Hepatocyte (in vitro differentiated cells): ENCODE results near the gene RXRA. TPM values are rescaled to one million over a fixed set of nuclear protein-coding genes. Genes with fewer than 3 reads are reported as not detected.

Experiments used
- DNase-seq: peaks from one replicate; pipeline ENCODE4 v3.0.0-alpha.2; 2016; ENCODE audit warnings: low spot score
- H2AFZ ChIP-seq: fragments of 200-600 bp; sonication (generic); 2 replicates; pipeline ENCODE4 v1.6.0; 2016; ENCODE audit warnings: antibody characterized with exemption, mild to moderate bottlenecking
- H3K27ac ChIP-seq: fragments of 200-600 bp; sonication (generic); 2 replicates; pipeline ENCODE4 v1.5.1; 2016; ENCODE audit warnings: mild to moderate bottlenecking
- H3K27me3 ChIP-seq: fragments of 200-600 bp; sonication (generic); 2 replicates; pipeline ENCODE4 v1.6.1; 2016
- H3K36me3 ChIP-seq: fragments of 200-600 bp; sonication (generic); replicated peaks from 2 replicates; pipeline ENCODE4 v1.5.1; 2016; ENCODE audit warnings: low read depth; ENCODE audit not compliant: insufficient read depth
- H3K4me1 ChIP-seq: fragments of 200-600 bp; sonication (generic); 2 replicates; pipeline ENCODE4 v1.5.1; 2016; ENCODE audit warnings: mild to moderate bottlenecking, moderate library complexity; ENCODE audit not compliant: insufficient read depth
- H3K4me2 ChIP-seq: fragments of 200-600 bp; sonication (generic); 2 replicates; pipeline ENCODE4 v1.6.0; 2016
- H3K4me3 ChIP-seq: fragments of 200-600 bp; sonication (generic); 2 replicates; pipeline ENCODE4 v1.5.1; 2016; ENCODE audit warnings: mild to moderate bottlenecking
- H3K79me2 ChIP-seq: fragments of 200-600 bp; sonication (generic); 2 replicates; pipeline ENCODE4 v1.6.0; 2017; ENCODE audit warnings: mild to moderate bottlenecking
- H3K9me2 ChIP-seq: fragments of 200-600 bp; sonication (generic); replicated peaks from 2 replicates; pipeline ENCODE4 v1.6.0; 2017; ENCODE audit warnings: mild to moderate bottlenecking; ENCODE audit not compliant: insufficient read depth
- H3K9me3 ChIP-seq: fragments of 200-600 bp; sonication (generic); 2 replicates; pipeline ENCODE4 v1.5.1; 2016; ENCODE audit warnings: low read depth, mild to moderate bottlenecking
- H4K20me1 ChIP-seq: fragments of 200-600 bp; sonication (generic); 2 replicates; pipeline ENCODE4 v1.6.0; 2016; ENCODE audit warnings: mild to moderate bottlenecking; ENCODE audit not compliant: insufficient read depth, poor library complexity, severe bottlenecking
- CTCF ChIP-seq: fragments of 200-600 bp; sonication (generic); IDR thresholded peaks from 2 replicates; pipeline ENCODE4 v1.5.1; 2016; ENCODE audit warnings: antibody characterized with exemption, mild to moderate bottlenecking; ENCODE audit not compliant: poor library complexity
- EZH2 ChIP-seq: fragments of 200-600 bp; sonication (generic); IDR thresholded peaks from 2 replicates; pipeline ENCODE4 v1.6.1; 2016; ENCODE audit warnings: antibody characterized with exemption, mild to moderate bottlenecking, borderline replicate concordance
- EZH2phosphoT487 ChIP-seq: fragments of 200-600 bp; sonication (generic); IDR thresholded peaks from one replicate; pipeline ENCODE4 v1.6.1; 2018; ENCODE audit warnings: antibody characterized with exemption, mild to moderate bottlenecking, low read depth, moderate library complexity; ENCODE audit not compliant: unreplicated experiment, severe bottlenecking
- WGBS: methylation state at CpG from one replicate; pipeline ENCODE4 v1.1.6; 2016; ENCODE audit warnings: low lambda C conversion rate; ENCODE audit errors: missing lambda C conversion rate; 5-methylcytosine and 5-hydroxymethylcytosine counted together
- polyA plus RNA-seq: library from polyadenylated mRNA; unstranded; fragments of >200 nt; fragmentation: Nextera tagmentation; extraction: Ambion mirVana; gene quantifications from 2 replicates; pipeline ENCODE4 v1.2.1, GENCODE V29; 2016
- total RNA-seq: library from RNA; depleted of rRNA; stranded (reverse); fragments of >200 nt; gene quantifications from 2 replicates; pipeline ENCODE4 v1.2.3, GENCODE V29; 2014

Gene RXRA
- total and polyA plus RNA-seq, 2 experiments from 2014 or later, result 35.9 to 41.6 TPM

DNA sequence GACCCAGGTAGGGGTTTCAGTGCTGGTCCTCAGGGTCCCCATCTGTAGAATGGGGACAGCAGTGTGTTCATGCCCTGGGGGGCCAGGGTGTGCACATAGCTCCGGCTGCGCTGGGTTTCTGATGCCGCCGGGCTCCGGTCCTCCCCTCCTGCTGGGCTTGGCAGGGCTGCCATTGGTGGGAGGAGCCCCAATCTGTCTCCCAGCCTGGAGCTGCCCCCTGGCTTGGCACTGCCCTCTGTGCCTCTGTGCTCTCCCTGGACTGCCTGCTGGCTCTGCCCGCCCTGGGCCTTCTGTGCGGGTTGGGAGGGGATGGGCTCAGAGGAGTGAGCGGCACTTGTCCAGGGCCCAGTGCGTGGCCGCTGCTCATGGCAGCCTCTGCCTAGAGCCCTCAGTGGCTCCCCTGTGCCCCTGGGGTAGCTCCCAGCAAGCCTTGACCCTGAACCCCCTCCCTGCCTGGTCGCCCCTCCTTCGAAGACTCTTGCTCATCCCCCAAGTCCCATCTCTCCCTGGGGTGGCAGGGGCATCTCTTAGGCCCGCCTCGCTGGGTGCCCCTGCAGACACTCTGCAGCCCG lies 35.7 kb downstream of the RXRA start:
- Histone ChIP-seq H4K20me1 (peaks cover 93% of the 10 kb centered on the region), H3K79me2 (peaks cover 97% of the 10 kb centered on the region)
- TF ChIP-seq EZH2phosphoT487, result no peak
- no peak for TF ChIP-seq CTCF

GRCh38 chr9:134363450-134363849 lies 37.2 kb downstream of the RXRA start:
- Histone ChIP-seq H3K4me1 (peaks cover 53% of the 10 kb centered on the region), H3K79me2 (peaks cover 99% of the 10 kb centered on the region), H3K36me3 (no peaks in the 10 kb centered on the region), H3K4me3 (no peak overlapping the region), H3K4me2 (no peak overlapping the region), H3K27ac (no peak overlapping the region), H3K27me3 (no peaks in the 10 kb centered on the region), H3K9me3 (no peaks in the 10 kb centered on the region), H4K20me1 (peaks cover 94% of the 10 kb centered on the region), H3K9me2 (no peaks in the 10 kb centered on the region), H2AFZ (no peak overlapping the region)
- DNase-seq, result no peak
- TF ChIP-seq EZH2 (no peak), CTCF (no peak), EZH2phosphoT487 (no peak)
- 96% methylated on average over 16 of the region's 16 CpGs for WGBS

More for the DNA sequence above, 35.7 kb downstream of the RXRA start:
- Histone ChIP-seq H3K36me3 (no peaks in the 10 kb centered on the region), H3K27ac (no peak overlapping the region), H3K4me2 (no peak overlapping the region), H3K27me3 (no peaks in the 10 kb centered on the region), H2AFZ (no peak overlapping the region), H3K9me2 (no peaks in the 10 kb centered on the region), H3K4me1 (peaks cover 51% of the 10 kb centered on the region), H3K4me3 (no peak overlapping the region), H3K9me3 (no peaks in the 10 kb centered on the region)
- WGBS, result 96% methylated on average over 12 of the region's 15 CpGs
- no peak for DNase-seq

DNA sequence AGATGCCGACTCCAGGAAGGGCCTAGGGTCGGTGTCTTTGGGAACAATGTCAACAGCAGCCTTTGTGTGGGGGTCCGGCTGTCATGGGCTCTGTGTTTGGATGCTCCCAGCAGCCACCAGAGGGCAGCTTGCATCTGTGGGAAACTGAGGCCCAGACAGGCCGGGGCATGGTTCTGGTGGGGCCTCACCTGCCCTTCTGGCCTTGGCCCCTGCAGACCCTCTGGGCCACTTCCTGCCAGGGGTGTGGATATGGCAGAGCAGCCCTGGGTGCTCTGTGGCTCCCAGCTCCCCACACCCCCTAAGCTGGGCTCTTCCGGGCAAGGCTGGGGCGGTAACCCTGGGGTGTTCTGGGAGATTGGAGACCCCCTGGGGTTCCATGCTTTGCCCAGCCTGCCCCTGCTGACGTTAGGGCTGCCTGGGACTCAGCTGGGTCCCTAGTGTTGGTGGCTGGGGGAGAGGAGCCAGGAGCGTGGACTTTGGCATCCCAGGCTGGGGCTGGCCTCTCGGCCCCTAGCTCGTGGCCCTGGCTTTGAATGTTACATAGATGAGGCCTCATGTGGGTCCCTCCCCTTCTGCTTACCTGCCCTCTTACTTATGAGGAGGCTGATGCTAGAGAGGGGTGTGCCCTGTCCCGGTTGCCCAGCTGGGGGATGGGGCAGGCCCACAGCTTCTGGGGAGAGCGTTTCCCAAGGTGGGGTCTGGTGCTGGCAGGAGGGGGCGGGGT lies 38.3 kb downstream of the RXRA start:
- no peak for TF ChIP-seq CTCF
- WGBS, result 75% methylated on average over 13 of the region's 13 CpGs
- DNase-seq, result peak; percentile 79
- Histone ChIP-seq H3K27ac (peak overlapping the region; percentile 96), H3K4me1 (peaks cover 49% of the 10 kb centered on the region), H3K36me3 (no peaks in the 10 kb centered on the region), H3K27me3 (no peaks in the 10 kb centered on the region), H3K9me2 (no peaks in the 10 kb centered on the region), H4K20me1 (peaks cover 90% of the 10 kb centered on the region), H2AFZ (no peak overlapping the region), H3K9me3 (no peaks in the 10 kb centered on the region), H3K4me3 (no peak overlapping the region), H3K79me2 (peaks cover 92% of the 10 kb centered on the region), H3K4me2 (peak overlapping the region; percentile 69)
